ENCODE measurements around the gene FAM170A.

- TF ChIP-seq POLR2A (IDR thresholded peaks at IDR 0.05) = no peak
- no peak for TF ChIP-seq CTCF (IDR thresholded peaks at IDR 0.05)
- no peak for TF ChIP-seq POLR2AphosphoS5 (IDR thresholded peaks at IDR 0.05)
These were observed 50.7 kb downstream of the FAM170A start for GRCh38 chr5:119680080-119680479.

Measured in prostate gland (tissue), 2 donors.